ENCODE data around the gene ETV7. TPM values are rescaled to one million over a fixed set of nuclear protein-coding genes. Genes with fewer than 3 reads are reported as not detected.
"Not testable (repeated sequence)": the region's sequence is repeated elsewhere in the genome, so short reads cannot be mapped to it uniquely, and the experiment has no call there.

The ETV7 gene
- total RNA-seq, 1 donor from 2014 or later: not detected

DNA sequence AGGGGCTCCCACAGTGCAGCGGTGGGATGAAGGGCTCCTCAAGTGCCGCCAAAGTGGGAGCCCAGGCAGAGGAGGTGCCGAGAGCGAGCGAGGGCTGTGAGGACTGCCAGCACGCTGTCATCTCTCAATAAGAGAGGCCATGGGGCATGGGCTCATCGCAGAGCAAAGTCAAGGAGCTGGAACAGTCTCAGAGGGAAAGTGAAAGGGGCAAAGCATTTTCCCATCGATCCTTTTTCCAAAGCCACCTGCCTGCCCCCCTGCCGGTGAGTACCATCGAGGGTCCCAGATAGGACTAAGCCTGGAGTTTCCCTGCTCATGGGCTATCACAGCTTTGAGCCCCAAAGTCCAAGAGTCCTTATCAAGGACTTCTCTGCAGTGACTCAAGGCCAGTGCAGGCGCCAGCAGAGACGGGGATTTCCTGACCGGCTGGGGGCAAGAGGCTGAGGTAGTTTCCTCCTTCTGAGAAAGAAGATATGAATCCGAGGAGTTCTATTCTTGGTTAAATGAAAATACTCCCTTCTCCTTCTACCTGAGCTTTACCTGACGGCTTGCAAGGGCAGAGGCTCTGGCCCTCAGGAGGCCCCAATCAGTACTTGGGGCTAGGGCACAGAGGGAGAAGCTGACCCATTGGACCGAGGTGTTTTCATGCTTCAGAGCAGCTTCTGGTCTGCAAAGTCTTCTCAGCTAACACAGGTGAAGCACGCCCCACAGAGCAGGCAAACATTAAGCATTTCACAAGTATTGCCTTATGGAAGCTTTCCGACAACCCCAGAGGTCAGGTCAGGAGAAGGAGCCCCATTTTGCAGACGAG is 22.6 kb downstream of the ETV7 start:
- DNase-seq (ENCODE audit: low read depth): no peak

DNA sequence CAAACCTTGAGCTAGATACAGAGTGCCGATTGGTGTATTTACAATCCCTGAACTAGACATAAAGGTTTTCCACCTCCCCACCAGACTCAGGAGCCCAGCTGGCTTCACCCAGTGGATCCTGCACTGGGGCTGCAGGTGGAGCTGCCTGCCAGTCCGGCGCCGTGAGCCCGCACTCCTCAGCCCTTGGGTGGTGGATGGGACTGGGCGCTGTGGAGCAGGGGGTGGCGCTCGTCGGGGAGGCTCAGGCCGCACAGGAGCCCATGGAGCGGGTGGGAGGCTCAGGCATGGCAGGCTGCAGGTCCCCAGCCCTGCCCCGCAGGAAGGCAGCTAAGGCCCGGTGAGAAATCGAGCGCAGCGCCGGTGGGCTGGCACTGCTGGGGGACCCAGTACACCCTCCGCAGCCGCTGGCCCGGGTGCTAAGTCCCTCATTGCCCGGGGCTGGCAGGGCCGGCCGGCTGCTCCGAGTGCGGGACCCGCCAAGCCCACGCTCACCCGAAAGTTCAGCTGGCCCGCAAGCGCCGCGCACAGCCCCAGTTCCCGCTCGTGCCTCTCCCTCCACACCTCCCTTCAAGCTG is 23.3 kb downstream of the ETV7 start:
- DNase-seq (ENCODE audit: low read depth): not testable (repeated sequence)

DNA sequence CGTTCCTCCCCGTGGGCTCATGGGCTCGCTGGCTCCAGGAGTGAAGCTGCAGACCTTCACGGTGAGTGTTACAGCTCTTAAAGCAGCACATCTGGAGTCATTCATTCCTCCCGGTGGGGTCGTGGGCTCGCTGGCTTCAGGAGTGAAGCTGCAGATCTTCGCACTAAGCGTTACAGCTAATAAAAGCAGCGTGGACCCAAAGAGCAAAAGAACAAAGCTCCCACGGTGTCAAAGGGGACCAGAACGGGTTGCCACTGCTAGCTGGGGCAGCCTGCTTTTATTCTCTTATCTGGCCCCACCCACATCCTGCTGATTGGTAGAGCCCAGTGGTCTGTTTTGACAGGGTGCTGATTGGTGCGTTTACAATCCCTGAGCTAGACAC is 24.1 kb downstream of the ETV7 start:
- not testable (repeated sequence) for DNase-seq (ENCODE audit: low read depth)

DNA sequence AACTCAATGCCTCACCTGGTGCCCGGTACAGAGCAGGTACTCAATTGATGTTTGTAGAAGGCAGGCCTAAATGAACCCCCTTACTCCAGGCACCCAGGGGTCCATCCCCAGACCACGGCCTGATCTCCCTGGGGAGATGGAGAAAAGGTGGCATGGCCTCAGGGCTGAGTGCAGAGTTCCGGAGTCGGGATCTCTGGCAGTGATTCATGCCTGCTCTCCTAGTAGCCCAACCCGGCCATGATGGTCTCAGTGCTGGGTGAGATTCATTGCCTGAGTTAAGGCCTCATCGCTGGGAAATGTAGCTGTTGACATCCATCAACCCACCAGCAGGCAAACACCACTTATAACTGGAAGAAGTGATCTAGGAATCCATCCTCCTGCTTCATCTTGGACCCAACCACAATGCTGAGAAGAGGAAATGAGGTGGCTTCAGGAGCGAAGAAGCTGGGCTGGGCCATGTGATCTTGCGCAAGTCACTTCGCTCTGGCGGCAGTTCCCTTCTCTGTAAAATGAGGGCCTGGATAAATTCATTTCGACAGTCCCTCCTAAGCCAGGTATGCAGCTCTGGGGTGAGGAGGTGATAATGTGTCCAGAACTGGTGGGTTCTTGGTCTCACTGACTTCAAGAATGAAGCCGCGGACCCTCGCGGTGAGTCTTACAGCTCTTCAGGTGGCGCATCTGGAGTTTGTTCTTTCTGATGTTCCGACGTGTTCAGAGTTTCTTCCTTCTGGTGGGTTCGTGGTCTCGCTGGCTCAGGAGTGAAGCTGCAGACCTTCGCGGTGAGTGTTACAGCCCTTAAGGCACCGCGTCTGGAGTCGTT is 24.7 kb downstream of the ETV7 start:
- DNase-seq (ENCODE audit: low read depth): no peak

DNA sequence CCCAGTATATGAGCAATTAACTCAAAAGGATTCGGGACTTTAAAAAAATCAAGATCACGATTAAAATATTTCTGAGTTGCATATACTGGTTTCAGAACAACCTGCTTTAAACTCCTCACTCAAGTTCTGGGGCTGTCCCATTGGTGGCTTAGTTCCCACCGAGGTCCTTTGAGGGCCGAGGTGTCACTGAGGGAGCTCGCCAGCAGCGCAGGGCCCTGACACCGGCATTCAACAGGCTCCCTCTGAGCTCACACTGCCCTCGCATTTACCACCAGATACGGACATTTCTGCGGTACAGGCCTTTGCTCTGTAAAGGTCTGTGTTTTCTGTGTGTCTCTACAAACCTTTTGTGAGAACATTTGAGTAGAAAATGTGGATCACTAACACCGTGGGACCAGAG is 26.4 kb downstream of the ETV7 start:
- no peak for DNase-seq (ENCODE audit: low read depth)

DNA sequence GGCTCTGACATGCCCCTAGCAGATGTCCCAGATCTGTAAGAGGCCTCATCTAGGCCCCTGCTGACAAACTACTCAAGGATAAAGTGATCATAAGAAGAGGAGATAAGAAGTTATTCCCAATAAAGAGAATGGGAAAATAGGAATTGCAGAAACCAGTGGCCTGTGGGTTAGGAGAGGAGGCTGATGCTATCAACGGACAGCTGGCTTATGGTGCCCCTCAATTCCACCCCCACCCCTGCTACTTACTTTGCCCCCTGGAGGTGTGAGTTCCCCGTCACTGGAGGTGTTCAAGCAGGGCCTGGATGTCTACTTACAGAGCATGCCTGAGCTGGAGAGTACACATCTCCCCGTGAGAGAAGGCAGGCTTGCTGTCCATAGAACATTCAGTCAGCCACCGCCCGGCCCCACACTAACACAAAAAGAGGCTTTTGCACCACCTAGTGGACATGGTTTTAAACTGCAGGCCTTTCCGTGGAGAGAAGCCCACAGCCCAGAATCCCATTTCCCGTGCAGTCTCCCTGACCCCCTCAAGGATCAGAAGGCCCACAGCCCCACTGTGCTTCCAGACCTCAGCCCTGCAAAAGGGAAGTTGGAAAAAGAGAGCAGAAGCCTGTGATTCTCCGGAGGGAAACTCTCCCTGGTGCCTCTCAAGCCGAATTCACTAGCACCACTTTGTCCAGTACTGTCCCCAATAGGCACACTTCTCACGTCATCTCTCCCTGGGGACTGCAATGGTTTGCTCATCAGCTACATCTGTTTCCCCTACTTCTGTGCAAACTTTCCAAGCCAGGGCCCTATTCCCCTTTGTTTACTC is 27.0 kb downstream of the ETV7 start:
- peak; percentile 92 for DNase-seq (ENCODE audit: low read depth)

DNA sequence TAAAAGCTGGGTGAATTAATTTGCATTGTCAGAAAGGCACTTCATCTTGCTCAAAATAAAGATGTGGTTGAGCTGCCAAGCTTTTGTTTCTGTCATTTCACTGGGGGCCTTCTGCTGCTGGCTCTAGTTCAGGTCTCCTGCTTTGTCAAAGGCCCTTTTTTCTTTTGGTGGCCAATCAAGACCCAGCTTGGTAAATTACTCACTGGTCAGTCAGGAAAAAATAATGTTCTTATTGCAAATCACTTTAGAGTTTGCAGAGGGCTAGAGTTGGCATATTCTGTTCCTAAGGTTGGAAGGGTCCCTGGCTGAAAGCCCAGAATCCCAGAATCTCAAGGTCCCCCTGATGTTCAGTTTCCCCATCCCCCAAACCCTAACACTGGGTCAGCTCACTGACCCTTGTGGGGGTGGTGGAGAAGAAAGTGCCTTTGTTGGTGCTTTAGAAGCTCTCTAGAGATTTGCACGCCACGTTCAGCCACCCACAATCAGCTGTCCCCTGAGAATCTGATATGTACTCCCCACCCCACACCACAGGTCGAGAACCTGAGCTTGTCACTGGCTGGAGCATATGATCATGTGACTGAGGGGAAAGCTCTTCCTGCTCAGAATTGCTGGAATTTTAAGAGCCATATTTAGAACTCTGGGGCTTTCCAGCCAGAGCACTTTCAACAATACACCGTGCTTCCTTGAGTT is 29.1 kb downstream of the ETV7 start:
- DNase-seq (ENCODE audit: low read depth): peak; percentile 97

DNA sequence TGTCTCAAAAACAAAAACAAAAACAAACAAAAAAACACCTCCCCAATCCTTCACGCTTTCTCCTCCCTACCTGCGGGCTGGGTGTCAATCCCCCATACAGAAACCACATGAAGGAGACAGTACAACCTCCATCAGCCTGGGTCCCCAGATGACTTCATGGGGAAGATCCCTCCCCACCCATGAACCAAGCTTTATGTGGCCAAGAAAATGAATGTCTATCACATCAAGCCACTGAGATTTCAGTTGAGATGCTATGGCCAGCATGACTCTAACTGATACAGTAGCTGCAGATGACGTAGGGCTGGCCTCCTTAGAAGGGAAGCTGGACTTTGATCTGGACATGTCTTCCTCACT is 29.6 kb downstream of the ETV7 start:
- no peak for DNase-seq (ENCODE audit: low read depth)

DNA sequence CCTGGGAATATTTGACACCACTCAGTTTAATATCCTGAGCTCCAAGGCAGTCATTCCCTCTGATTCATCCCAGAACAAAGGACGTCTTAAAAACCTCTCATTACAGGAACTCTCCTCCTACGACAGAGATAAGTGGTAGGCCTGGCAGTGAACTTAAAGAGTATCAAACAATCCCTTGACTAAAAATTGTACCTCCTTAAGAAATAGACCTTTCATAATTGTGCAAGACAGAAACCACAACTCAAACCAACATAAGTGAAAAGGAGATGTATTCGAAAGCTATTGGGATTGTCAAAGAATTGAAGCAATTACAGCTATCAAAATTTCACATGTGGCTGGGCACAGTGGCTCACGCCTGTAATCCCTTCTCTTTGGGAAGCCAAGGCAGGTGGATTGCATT is 31.6 kb downstream of the ETV7 start:
- DNase-seq (ENCODE audit: low read depth): no peak

DNA sequence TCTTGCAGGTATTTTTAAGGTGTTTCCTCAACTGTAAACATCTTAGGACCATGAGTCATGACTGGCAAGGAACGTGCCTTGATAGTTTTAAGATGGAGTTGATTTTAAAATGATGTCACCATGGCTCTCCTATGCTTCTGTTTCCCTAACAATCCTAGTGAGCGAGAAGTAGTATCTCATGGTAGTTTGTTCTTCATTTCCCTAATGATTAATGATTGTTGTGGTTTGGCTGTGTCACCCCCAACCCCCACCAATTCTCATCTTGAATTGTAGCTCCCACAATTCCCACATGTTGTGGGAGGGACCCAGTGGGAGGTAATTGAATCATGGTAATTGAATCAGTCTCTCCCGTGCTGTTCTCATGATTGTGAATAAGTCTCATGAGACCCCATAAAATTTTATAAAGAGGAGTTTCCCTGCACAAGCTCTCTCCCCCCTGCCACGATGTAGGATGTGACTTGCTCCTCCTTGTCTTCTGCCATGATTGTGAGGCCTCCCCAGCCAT is 34.0 kb downstream of the ETV7 start:
- no peak for DNase-seq (ENCODE audit: low read depth)

DNA sequence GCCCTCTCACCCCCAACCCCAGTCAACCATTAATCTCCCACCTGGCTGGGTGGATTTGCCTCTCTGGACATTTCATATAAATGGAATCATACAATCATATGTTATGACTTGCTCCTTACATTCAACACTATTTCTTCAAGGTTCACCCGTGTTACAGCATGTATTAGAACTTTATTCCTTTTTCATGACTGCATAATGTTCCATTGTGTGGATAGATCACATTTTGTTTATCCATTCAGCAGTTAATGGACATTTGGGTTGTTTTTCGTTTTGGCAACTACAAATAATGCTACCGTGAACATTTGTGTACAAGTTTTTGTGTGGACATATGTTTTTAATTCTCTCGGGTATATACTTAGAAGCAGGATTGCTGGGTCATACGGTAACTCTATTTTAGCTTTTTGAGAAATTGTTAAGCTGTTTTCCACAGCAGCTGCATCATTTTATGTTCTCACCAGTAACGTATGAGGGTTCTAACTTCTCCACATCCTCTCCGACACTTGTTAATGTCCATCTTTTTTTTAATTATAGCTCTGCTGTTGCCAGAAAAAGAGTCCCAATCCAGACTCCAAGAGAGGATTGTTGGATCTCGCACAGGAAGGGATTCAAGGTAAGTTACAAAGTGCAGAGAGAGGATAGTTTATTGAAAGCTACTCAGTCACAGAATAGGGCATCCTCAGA is 34.9 kb downstream of the ETV7 start:
- no peak for DNase-seq (ENCODE audit: low read depth)

DNA sequence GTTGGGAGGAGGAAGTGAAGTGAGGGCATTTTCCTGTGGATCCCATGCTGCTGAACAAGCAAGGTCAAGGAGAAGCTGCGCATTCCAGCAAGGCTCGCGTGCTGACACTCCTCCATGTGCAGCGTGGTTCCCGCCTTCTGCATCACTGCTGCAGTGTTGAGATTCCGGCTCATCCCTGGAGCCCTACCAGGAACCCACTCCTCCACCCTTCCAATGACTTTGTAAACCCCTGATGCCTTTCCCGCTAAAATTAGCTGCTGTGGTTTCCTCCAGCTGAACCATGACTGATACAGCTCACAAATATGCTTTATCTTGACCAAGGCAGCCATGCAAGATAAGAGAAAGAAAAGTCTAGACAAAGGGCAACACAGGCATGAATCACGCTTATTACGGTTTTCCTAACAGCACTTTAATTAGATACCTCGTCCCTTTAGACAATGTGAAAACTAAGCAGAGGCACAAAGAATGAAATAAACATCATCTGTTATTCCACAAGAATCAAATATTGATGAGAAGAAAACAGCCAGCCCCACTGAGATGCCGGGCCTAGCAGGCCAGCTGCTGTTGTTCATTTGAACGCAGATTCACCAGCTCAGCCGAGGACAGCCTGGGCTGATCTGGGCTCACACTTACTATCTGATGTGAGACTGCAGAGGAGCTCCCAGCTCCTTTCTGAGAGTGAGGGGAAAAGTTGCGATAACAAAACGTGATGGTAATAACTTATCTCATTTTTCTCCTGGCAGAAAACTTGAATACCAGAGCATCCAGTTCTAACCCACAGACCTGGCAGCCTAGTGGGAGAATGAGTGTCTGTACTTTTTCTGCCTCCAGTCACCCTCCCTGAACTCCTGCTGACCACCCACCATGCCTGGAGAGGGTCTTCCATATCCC is 36.5 kb downstream of the ETV7 start:
- peak; percentile 91 for DNase-seq (ENCODE audit: low read depth)

DNA sequence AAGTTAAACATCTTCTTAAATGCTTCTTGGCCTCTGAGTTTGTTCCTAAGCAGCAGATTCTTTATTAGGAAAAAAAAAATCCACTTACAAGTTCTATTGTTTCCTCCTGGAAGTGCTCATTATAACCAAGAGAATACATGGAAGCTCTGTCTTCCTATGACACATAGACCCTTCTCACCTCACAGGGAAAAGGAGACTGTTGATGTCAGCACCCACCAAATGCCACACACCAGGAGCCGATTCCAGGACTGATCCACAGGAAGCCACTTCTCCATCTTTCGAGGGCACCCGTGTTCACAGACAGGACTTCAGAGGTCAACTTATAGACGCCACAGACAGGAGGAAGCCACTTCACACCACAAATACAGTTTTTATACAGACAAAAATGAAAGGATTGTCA is 37.4 kb downstream of the ETV7 start:
- no peak for DNase-seq (ENCODE audit: low read depth)

DNA sequence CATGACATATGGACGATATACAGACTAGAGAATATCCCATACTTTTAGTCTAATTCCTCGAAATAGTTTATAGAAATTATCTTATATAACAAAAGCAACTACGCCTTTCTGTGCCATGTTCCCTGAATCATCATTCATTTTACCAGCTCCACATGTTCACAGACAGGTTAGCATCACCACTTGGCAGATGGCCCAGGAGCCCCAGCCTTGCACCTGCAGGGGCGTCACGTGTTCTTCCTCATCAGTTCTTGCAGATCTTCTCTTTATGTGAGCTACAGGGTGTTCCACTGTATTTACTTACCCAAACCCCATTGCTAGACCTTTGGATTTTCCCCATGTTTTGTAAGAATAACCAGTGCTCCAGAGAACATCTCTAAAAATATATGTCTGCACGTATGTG is 38.2 kb downstream of the ETV7 start:
- no peak for DNase-seq (ENCODE audit: low read depth)

DNA sequence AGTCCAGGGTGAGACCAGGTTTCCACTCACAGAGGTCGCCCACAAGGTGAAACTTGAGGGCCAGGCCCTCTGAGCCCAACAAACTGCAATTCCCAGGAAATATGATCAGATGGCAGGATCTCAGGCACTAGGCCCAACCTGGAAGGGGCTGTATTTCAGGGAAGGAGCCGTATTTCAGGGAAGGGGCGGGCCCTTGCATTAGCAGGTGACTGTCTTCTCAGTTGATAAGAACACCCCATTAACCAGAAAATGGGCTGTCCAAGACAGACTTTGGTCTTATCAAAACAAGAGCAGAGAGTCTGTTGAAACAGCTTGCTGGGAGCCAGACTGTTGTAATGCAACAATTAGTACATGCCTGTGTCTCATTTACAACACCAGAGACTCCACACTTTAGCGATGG is 39.8 kb downstream of the ETV7 start:
- DNase-seq (ENCODE audit: low read depth): no peak

DNA sequence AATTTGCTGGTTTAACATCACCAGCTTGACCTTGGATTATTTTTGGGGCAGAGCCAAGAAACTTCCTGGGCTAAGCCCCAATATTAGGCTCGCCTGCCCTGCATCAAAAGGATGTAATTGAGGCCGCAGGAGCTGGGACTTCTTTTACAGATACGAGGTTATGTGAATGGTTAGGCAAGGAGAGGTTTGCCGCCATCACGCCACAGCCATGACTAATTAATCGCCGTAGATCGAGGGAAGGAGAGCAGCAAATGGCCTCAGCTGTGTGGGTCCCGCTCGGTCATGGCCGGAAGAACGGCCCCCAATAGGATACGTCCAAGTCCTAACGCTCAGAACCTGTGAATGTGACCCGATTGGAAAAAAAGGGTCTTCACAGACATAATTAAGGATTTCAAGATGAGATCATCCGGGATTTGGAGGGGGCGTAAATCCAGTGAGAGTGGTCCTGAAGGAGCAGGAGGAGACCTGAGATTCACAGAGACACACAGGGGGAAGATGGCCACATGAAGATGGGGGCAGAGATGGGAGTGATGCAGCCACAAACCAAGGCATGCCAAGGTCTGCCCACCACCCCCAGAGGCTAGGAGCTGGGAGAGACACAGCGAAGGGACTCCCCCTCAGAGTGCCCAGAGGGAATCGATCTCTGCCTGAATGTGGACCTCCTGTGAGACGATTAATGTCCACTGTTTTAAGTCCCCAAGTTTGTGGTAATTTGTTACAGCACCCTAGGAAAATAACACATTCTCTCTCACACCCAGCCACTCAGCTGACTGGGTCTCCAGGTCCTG is 40.8 kb downstream of the ETV7 start:
- DNase-seq (ENCODE audit: low read depth): no peak

DNA sequence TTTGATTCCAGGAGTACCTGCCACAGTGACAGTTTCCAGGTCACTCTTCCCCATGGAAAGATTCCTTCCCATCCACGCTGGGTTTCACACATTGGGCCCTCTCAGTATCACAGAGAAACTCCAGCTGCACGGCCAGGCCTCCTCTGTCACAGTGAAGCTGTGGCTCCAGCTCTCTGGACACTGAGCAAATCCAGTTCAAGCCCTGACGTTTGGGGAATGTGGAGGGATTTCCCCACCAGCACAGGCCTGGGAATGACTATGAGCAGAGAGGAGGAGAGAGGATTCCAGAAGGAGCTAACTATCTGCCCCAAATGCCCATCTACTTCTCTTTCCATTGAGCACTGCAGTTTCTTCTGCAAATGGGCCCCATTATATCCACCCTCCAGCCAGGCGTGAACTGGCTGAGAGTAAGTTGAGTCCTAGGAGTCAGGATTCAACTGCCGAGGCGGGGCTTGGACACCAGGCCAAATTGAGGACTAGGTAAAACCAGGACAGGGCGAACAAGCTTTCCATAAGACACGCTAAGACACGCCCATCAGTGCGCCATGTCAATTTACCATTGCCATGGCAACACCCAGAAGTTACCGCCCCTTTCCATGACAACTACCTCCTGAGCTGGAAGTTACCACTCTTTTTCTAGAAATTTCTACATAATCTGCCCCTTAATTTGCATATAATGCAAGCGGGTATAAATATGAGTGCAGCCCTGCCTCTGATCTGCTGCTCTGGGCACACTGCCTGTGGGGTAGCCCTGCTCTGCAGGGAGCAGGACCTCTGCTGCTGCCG is 41.6 kb downstream of the ETV7 start:
- DNase-seq (ENCODE audit: low read depth): no peak
